A375 (cell line): ENCODE data around the gene HIGD1C. TPM values are rescaled to one million over a fixed set of nuclear protein-coding genes. Genes with fewer than 3 reads are reported as not detected.

ENCODE experiments used
- small RNA-seq: library from RNA; depleted of rRNA; stranded (forward); fragments of <200 nt; gene quantifications from one replicate; pipeline ENCODE3, GENCODE V24; 2014
- total RNA-seq: library from RNA; depleted of rRNA; stranded (reverse); fragments of >200 nt; shearing (Covaris generic); gene quantifications from 2 replicates; pipeline ENCODE4 v1.2.3, GENCODE V29; 2014; rRNA removed

HIGD1C gene
- not detected in 2 replicates for total RNA-seq

DNA sequence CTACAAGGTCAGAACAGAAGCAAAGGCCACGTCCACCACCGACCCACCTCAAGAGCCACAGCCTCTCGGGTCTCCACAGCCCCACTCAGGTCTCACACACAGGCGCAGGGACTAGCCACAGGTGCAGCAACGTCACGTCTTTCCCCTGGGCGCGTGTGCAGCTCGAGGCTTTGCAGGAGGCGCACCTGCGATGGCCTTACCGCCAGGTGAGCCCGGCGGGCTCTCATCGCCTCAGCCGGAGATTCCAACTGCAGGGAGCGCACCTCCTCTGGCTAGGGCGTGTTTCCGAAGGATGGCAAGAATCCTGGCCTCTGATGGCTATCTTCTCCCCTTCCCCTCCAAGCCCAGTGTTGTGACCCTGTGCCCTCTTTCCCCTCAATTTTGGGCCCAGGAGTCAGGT, at the start of gene HIGD1C:
Gene HIGD1C (plus strand): TSS at position 35 of the 400 bp plus-strand sequence. CDS start 1,455 bp downstream, outside the sequence.

Small RNA genes within 50 kb of the gene (small RNA-seq; reads per million reads assigned to genes)
- gene AC008121.1 (not detected), gene RF00019 (not detected), gene RNU6-87P (not detected)

Other genes with a start within 250 kb of the HIGD1C start
- 70.5 and 73.9 TPM in 2 replicates for gene ATF1, start 188.4 kb upstream of the HIGD1C start, total RNA-seq
- not detected in 2 replicates for gene TMPRSS12, start 109.6 kb upstream of the HIGD1C start, total RNA-seq
- 17.7 TPM in 2 replicates for gene SLC11A2, start 73.8 kb downstream of the HIGD1C start, total RNA-seq
- 78.2 and 91.8 TPM in 2 replicates for gene LETMD1, start 95.8 kb downstream of the HIGD1C start, total RNA-seq
- 13.1 and 15.7 TPM in 2 replicates for gene CSRNP2, start 131.1 kb downstream of the HIGD1C start, total RNA-seq
- 10.6 and 12.0 TPM in 2 replicates for gene TFCP2, start 220.6 kb downstream of the HIGD1C start, total RNA-seq